IPS-NIHi11 (cell line): ENCODE data around the gene GAB4.
"Not testable (repeated sequence)": the region's sequence is repeated elsewhere in the genome, so short reads cannot be mapped to it uniquely, and the experiment has no call there.

ENCODE experiments used
- DNase-seq: peaks from one replicate; pipeline ENCODE4 v3.0.0; 2012; ENCODE audit warnings: mixed read lengths, low spot score

GAB4 gene

DNA sequence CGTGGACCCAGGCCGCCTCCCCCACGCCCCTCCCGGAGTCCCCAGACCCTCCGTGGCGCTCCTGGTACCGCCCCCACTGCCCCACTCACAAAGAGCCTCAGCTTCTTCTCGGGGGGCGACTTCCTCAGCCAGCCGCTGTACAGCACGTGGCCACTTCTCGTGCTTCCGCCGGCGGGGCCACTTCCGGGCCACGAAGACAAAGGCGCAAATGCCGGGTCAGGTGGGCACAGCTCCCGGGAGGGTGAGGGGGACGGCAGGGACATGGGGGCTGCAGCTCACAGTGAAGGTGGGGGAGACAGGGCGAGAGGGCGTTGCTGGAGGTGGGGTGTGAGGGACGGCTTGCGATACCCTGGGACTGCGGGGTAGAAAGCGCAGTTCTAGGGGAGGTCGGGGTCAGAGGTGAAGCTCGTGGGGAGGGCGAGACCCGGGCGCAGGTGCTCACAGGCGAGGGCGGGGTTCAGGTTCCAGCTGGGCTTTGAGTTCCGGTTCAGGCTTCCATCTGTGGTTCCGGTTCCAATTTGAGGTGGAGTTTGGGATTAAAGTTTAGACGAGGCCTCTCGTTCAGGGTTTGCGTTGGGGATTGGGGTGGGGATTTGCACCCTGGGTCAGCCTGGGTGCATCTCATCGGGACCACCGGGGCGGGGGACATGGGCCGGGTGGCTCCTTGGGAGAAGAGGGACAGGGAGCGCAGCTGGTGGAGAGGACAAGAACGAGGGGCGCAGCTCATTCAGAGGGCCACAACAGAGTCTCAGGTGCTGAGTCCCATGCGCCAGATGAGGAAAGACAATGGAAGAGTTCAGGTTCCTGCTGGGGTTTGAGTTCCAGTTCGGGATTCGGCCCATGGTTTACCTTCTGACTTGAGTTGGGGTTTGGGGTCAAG, at the start of gene GAB4:
GAB4 (minus strand) TSS at position 371 of the 880 bp plus-strand sequence; CDS start at position 263, 108 bp downstream.
- no peak for DNase-seq

DNA sequence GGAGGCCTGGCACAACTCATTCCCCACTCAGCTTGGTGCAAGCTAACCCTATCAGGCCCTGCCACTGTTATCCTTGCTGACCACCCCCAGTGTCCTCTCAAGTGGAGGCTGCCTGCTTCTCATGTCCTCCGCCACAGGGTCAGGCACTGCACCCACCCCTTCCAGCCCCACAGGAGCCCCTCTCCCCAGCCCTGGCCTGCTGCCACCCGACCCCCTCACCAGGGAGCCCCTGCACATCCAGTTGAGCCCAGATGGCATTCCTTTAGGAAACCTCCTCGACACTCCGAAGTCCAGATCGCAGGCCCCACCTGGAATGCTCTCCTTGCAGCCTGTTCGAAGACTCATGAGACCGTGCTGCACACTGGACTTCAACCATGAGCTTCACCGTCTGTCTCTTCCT, 48.8 kb upstream of the GAB4 start:
- DNase-seq = no peak

- no peak for DNase-seq
Observed at GRCh38 chr22:17056058-17056457, 48.0 kb upstream of the GAB4 start.

DNA sequence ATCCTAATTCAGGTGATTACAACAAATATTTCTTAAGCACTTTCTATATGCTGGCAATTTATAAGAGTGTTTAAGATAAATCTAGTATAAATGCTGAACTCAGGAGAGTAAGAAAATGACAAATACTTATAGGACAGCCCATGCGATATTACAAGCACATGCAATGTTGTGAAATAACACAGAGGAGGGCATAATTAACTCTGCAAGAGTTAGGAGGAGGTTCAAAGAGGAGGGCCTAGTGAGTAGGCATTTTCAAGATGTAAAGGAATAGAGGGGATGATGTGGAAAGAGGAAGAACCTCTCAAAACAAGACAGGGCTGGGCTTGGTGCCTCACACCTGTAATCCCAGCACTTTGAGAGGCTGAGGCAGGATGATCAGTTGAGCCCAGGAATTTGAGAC, 39.6 kb upstream of the GAB4 start:
- no peak for DNase-seq

DNA sequence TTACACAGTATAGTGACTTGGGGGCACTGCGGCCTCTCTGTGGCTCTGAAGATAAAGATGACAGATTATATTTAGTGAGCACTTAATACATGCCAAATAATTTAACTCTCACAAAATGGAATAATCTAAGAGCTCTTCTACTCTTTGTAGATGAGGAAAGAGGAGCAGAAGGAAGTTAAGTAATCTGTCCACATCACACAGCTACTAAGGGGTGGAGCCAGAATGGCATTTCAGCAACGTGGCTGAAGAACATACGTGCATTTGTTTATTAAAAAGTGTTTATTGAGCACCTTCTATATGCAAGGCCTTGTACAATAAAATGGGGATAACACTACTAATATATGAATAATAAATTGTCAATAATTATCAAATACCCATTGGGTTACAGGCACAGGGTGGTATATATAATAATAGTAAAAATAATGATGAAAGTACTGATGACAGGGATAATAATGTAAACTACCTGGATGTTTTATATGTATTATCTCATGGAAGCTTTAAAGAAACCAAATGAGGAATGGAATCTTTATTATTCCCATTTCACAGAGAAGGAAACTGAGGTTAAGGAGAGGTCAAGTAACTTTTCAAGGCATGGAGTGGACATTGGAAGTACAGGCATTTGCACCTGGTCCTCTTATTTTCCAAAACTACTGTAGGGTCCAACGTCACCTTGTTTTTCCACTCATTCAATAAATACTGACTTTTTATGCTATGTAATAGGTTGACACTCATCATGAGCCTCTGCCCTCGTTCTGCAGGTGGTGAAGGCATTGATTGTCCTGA, 38.7 kb upstream of the GAB4 start:
- DNase-seq = no peak

DNA sequence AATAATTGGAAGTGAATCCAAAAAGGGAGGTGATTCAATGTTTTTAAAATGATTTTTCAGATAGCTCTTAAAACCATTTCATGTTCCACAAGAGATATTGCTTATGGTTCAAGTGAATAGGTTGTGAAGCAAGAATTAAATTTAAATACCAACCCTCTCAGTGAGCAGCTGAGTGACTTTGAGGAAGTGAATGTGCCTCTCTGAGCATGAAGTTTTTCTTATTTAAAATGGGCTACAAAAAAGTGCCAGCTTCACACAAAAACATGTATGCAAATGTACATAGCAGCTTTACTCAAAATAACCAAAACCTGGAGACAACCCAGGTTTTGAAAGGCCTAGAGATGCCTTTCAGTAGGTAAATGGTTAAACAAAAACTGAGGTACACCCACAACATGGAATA, 35.5 kb upstream of the GAB4 start:
- DNase-seq = no peak

- not testable (repeated sequence) for DNase-seq
Observed at GRCh38 chr22:17036842-17037711, 29.1 kb upstream of the GAB4 start.

DNA sequence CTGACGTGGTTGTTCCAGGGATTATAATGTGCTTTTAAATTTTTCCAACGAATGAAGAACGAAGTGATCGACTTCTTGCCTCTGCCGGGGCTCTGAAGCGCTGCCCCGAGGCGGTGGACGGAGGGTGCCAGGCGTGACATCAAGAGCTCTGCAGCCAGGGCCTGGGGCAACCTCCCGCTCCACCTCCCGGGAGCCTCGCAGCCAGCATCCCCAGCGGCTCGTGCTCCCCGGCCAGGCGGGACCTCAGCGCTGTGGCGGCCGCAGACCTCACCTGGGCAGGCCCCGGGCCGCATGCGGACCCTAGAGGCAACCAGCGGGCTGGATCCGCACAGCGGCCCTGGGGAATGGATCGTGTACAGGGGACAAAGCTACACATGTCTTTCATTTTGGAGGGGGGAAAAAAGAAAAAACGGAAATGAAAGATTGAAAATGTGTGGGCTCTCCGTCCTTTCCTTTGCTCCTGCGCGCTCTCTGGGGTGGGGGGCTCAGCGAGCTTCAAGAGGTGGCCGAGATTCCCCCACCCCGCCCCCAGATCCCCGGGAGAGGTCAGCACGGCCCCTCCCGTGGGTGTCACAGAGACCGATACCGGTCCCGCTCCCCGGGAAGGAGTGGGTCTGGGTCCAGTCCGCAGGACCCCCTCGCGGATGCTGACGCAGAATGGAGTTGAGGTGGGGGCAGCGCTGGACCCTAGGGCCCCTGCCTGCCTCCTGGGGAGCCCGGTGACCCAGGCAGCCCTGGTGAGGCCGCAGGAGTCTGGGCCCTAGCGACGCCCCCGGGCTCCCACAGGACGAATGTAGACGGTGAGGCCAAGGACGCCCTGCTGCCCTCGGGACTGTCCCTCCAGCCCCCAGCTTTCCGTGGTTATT, 28.2 kb upstream of the GAB4 start:
- DNase-seq = not testable (repeated sequence)

GRCh38 chr22:17035246-17035645, 27.2 kb upstream of the GAB4 start:
- DNase-seq = no peak

DNA sequence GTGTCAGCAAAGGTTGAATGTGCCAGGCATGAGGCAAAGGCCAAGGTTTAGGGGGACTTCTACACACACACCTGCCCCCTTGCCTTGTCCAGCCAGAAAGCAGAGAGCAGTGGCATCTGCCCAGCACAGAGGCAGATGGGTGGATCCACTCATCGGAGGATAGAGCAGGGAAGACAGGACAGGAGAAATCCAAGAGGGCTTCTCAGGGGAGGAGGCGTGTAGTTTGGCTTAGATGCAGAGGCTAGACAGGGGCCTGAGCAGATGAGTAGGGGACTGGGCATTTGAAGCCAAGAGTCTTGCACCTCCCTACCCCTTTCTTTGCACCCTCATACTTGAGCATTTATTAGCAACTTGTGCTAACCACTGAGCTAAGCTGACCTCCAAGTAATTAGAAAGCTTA, 26.5 kb upstream of the GAB4 start:
- not testable (repeated sequence) for DNase-seq

DNA sequence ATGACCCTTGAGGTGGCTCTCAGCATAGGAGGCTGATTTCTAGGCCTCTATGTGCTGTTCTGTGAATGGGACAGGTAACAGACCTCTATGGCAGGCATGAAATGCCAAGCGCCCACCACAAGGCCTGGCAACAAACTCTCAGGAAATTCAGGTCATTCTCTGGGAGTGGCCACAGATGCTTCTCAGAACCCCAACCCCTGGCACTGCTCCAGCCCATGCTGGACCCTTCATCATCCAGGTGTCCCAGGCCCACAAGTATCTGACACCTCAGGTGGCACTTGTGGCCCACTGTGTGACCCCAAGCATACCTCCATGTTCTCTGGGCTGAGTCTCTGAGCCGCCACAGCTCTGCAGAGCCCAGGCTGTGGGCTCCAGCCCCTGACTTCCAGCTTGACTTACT, 24.3 kb upstream of the GAB4 start:
- not testable (repeated sequence) for DNase-seq

DNA sequence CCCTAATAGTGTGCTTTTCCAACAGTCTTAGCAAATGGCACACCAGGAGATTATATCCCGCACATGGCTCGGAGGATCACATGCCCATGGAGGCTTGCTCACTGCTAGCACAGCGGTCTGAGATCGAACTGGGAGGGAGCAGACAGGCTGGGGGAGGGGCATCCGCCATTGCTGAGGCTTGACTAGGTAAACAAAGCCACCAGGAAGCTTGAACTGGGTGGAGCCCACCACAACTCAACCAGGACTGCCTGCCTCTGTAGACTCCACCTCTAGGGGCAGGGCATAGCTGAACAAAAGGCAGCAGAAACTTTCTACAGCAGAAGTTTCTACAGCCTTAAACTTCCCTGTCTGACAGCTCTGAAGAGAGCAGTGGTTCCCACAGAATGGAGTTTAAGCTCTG, 16.4 kb upstream of the GAB4 start:
- DNase-seq = not testable (repeated sequence)

- not testable (repeated sequence) for DNase-seq
Observed at GRCh38 chr22:17015552-17015951, 7.5 kb upstream of the GAB4 start.

- DNase-seq = not testable (repeated sequence)
Observed at GRCh38 chr22:17014101-17014440, 6.0 kb upstream of the GAB4 start.

GRCh38 chr22:17013396-17014100, 5.5 kb upstream of the GAB4 start:
- DNase-seq = no peak

- no peak for DNase-seq
Observed at GRCh38 chr22:17012267-17012666, 4.2 kb upstream of the GAB4 start.

- peak; percentile 3 for DNase-seq
Observed at GRCh38 chr22:17009640-17010291, 1.7 kb upstream of the GAB4 start.

- DNase-seq = no peak
Observed at GRCh38 chr22:17007257-17007656, 765 bp downstream of the GAB4 start.

DNA sequence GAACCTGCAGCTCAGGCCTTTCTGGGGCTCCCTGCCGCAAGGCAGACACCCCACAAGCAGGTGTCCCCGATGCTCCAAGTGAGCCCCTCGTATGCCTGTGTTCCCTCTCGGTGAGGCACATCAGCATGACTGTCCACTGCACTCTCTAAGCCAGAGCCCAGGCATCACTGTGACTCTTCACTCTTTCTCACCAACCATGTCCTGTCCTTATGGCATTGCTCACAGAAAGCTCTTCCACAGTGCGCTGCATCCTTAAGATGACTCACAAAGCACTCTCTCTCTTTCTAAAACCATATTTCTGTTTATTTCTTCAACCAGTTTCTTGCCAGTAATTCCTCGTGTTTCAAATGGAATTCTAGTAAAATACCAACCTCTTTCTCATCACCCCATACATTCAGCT, 18.1 kb downstream of the GAB4 start:
- DNase-seq = no peak

DNA sequence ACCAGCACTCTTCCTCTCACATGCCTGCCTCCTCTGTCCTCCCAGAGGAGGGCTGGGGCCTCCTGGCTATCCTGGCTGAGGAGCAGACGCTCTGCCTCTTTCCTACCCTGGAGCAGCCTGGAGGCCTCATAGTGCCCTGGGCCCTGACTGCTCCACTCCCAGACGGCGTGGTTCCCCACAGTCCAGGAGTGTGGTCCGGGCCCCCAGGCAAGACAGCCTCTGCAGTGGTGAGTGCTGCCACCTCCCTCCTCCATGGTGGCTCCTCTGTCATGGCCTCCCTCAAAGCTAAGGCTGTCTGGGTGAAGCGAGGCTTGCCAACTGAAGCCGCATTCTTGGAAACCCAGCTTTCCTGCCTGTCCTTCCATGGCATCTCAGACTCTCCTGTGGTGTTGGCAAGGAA, 19.8 kb downstream of the GAB4 start:
- DNase-seq = no peak
